ENCODE data around the gene C21orf58.

- TF ChIP-seq, protein P1, sequence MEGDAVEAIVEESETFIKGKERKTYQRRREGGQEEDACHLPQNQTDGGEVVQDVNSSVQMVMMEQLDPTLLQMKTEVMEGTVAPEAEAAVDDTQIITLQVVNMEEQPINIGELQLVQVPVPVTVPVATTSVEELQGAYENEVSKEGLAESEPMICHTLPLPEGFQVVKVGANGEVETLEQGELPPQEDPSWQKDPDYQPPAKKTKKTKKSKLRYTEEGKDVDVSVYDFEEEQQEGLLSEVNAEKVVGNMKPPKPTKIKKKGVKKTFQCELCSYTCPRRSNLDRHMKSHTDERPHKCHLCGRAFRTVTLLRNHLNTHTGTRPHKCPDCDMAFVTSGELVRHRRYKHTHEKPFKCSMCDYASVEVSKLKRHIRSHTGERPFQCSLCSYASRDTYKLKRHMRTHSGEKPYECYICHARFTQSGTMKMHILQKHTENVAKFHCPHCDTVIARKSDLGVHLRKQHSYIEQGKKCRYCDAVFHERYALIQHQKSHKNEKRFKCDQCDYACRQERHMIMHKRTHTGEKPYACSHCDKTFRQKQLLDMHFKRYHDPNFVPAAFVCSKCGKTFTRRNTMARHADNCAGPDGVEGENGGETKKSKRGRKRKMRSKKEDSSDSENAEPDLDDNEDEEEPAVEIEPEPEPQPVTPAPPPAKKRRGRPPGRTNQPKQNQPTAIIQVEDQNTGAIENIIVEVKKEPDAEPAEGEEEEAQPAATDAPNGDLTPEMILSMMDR (IDR thresholded peaks at IDR 0.05) = no peak
- no peak for TF ChIP-seq POLR2A (IDR thresholded peaks at IDR 0.05)
These were observed 3.3 kb downstream of the C21orf58 start for GRCh38 chr21:46320331-46320801.

Data from breast epithelium (tissue), 3 donors.